IMR-90 (cell line): ENCODE results near the gene GLG1. TPM values are rescaled to one million over a fixed set of nuclear protein-coding genes. Genes with fewer than 3 reads are reported as not detected.

Source experiments
- ATAC-seq: fragments of 200-7000 bp; cut with Tn5 transposase; 2 replicates; pipeline ENCODE4 v1.9.1; 2020; ENCODE audit warnings: low read depth, mild to moderate bottlenecking, moderate library complexity
- BruUV-seq: library from RNA; stranded (reverse); fragments of 400-500 nt; replicated peaks from 2 replicates; lab custom pipeline; 2021; lab: Mats Ljungman, UMichigan
- CTCF ChIA-PET: fragments of 300-600 bp; formaldehyde crosslinking; extraction: SDS; loops from one replicate; lab custom pipeline; 2021; ENCODE audit warnings: antibody characterized with exemption; lab: Yijun Ruan, JAX
- POLR2A ChIA-PET: fragments of 300-600 bp; sonication (Branson Sonifier 250); formaldehyde crosslinking; loops from one replicate; lab custom pipeline; 2022; ENCODE audit warnings: antibody characterized with exemption; ENCODE audit not compliant: unreplicated experiment; lab: Charles Lee
- DNase-seq: peaks from one replicate; pipeline ENCODE4 v3.0.0; 2013
- H2AFZ ChIP-seq: replicated peaks from 2 replicates; pipeline ENCODE3; 2013; ENCODE audit warnings: low read length, mild to moderate bottlenecking; ENCODE audit not compliant: poor library complexity
- H2AK5ac ChIP-seq: 2 replicates; pipeline ENCODE4 v1.6.1; 2013; ENCODE audit warnings: low read depth, low read length, inconsistent platforms
- H2AK9ac ChIP-seq: replicated peaks from 2 replicates; pipeline ENCODE3; 2013; ENCODE audit warnings: mild to moderate bottlenecking, low read depth, low read length, moderate library complexity; ENCODE audit not compliant: poor library complexity
- H2BK120ac ChIP-seq: 2 replicates; pipeline ENCODE4 v1.6.1; 2013; ENCODE audit warnings: low read depth, low read length, inconsistent platforms
- H2BK15ac ChIP-seq: 3 replicates; pipeline ENCODE4 v1.6.1; 2013; ENCODE audit warnings: low read depth, low read length, inconsistent platforms
- H2BK20ac ChIP-seq: 2 replicates; pipeline ENCODE4 v1.6.1; 2013; ENCODE audit warnings: low read depth, mild to moderate bottlenecking, inconsistent platforms, low read length, moderate library complexity
- H2BK5ac ChIP-seq: 2 replicates; pipeline ENCODE4 v1.6.1; 2013; ENCODE audit warnings: mild to moderate bottlenecking, low read depth, low read length, inconsistent platforms; ENCODE audit not compliant: poor library complexity, severe bottlenecking
- H3K14ac ChIP-seq: replicated peaks from 2 replicates; pipeline ENCODE4 v1.6.1; 2013; ENCODE audit warnings: low read depth, low read length, inconsistent platforms
- H3K18ac ChIP-seq: 2 replicates; pipeline ENCODE4 v1.6.1; 2013; ENCODE audit warnings: low read depth, low read length, control low read depth
- H3K23ac ChIP-seq: 2 replicates; pipeline ENCODE4 v1.6.1; 2013; ENCODE audit warnings: low read depth, low read length, inconsistent platforms
- H3K27ac ChIP-seq: 2 replicates; pipeline ENCODE4 v1.5.1; 2013; ENCODE audit warnings: mild to moderate bottlenecking, control low read depth, low read length; ENCODE audit not compliant: insufficient read depth
- H3K27me3 ChIP-seq: 2 replicates; pipeline ENCODE4 v1.6.1; 2013; ENCODE audit warnings: low read length; ENCODE audit not compliant: control insufficient read depth, insufficient read depth
- H3K36me3 ChIP-seq: 2 replicates; pipeline ENCODE4 v1.6.1; 2013; ENCODE audit warnings: low read length, mixed read lengths; ENCODE audit not compliant: control insufficient read depth, insufficient read depth
- H3K4ac ChIP-seq: 2 replicates; pipeline ENCODE4 v1.6.1; 2013; ENCODE audit warnings: low read depth, low read length, inconsistent platforms
- H3K4me1 ChIP-seq: 2 replicates; pipeline ENCODE4 v1.6.1; 2013; ENCODE audit warnings: low read length, mixed read lengths; ENCODE audit not compliant: control insufficient read depth, insufficient read depth
- H3K4me2 ChIP-seq: 2 replicates; pipeline ENCODE4 v1.6.1; 2013; ENCODE audit warnings: low read depth, mild to moderate bottlenecking, control low read depth, low read length, moderate library complexity
- H3K4me3 ChIP-seq: 2 replicates; pipeline ENCODE4 v1.5.1; 2013; ENCODE audit warnings: low read depth, mild to moderate bottlenecking, control low read depth, low read length, moderate library complexity; ENCODE audit not compliant: insufficient read depth
- H3K56ac ChIP-seq: 2 replicates; pipeline ENCODE4 v1.6.1; 2013; ENCODE audit warnings: low read length, inconsistent platforms; ENCODE audit not compliant: insufficient read depth; ENCODE audit errors: extremely low read depth
- H3K79me1 ChIP-seq, 2 experiments: 2 replicates each; pipeline ENCODE4 v1.6.1; 2013; ENCODE audit warnings: low read length in 2 of 2, inconsistent platforms in 1 of 2, low read depth in 1 of 2
- H3K9ac ChIP-seq: 2 replicates; pipeline ENCODE4 v1.6.1; 2013; ENCODE audit warnings: low read depth, low read length, control low read depth
- H3K9me1 ChIP-seq: 2 replicates; pipeline ENCODE4 v1.6.1; 2013; ENCODE audit warnings: low read length, inconsistent platforms; ENCODE audit not compliant: insufficient read depth
- H3K9me3 ChIP-seq: 2 replicates; pipeline ENCODE4 v1.6.1; 2013; ENCODE audit warnings: low read length; ENCODE audit not compliant: control insufficient read depth, insufficient read depth
- H4K20me1 ChIP-seq: 2 replicates; pipeline ENCODE4 v1.6.1; 2013; ENCODE audit warnings: low read length, inconsistent platforms; ENCODE audit not compliant: insufficient read depth
- H4K5ac ChIP-seq: 2 replicates; pipeline ENCODE4 v1.6.1; 2013; ENCODE audit warnings: mild to moderate bottlenecking, low read depth, low read length, control low read depth
- H4K8ac ChIP-seq, 2 experiments: 2 replicates each; pipeline ENCODE4 v1.6.1; 2013; ENCODE audit warnings: low read depth in 2 of 2, low read length in 2 of 2, control low read depth in 1 of 2, inconsistent platforms in 1 of 2
- H4K91ac ChIP-seq: 2 replicates; pipeline ENCODE4 v1.6.1; 2013; ENCODE audit warnings: low read depth, low read length, inconsistent platforms; ENCODE audit not compliant: insufficient read depth
- BHLHE40 ChIP-seq: fragments of 150-350 bp; IDR thresholded peaks from 2 replicates; pipeline ENCODE4 v1.6.1; 2016; ENCODE audit warnings: mild to moderate bottlenecking, low read depth, low read length
- CEBPB ChIP-seq: IDR thresholded peaks from 2 replicates; pipeline ENCODE4 v1.6.1; 2012; ENCODE audit warnings: low read depth, low read length, improper control_type of control experiment
- CHD1 ChIP-seq: IDR thresholded peaks from 2 replicates; pipeline ENCODE4 v1.6.1; 2012; ENCODE audit warnings: low read depth, low read length, improper control_type of control experiment
- FOS ChIP-seq: fragments of 150-350 bp; IDR thresholded peaks from 2 replicates; pipeline ENCODE4 v1.6.1; 2016; ENCODE audit warnings: low read depth, low read length
- MAZ ChIP-seq: IDR thresholded peaks from 2 replicates; pipeline ENCODE4 v1.6.1; 2012; ENCODE audit warnings: low read depth, mild to moderate bottlenecking, low read length, improper control_type of control experiment, moderate library complexity, borderline replicate concordance
- NFE2L2 ChIP-seq: fragments of 150-350 bp; IDR thresholded peaks from 2 replicates; pipeline ENCODE4 v1.6.1; 2016; ENCODE audit warnings: low read depth, mild to moderate bottlenecking, low read length
- POLR2A ChIP-seq: IDR thresholded peaks from 2 replicates; pipeline ENCODE4 v1.6.1; 2012; ENCODE audit warnings: mild to moderate bottlenecking, low read depth, low read length
- RCOR1 ChIP-seq: IDR thresholded peaks from 2 replicates; pipeline ENCODE4 v1.6.1; 2012; ENCODE audit warnings: mild to moderate bottlenecking, low read length, improper control_type of control experiment; ENCODE audit not compliant: insufficient replicate concordance
- dilution Hi-C: fragments of 300-500 bp; cut with HindIII; formaldehyde crosslinking; loops from one replicate; pipeline ENCODE4 v1.14.3; 2018; ENCODE audit warnings: low sequenced_read_pairs; ENCODE audit not compliant: unreplicated experiment
- in situ Hi-C: fragments of 300-500 bp; cut with MboI; formaldehyde crosslinking; loops from 3 replicates; pipeline ENCODE4 v1.14.3; 2019; ENCODE audit warnings: low sequenced_read_pairs, inconsistent platforms, mixed read lengths
- intact Hi-C: fragments of 100-400 bp; cut with micrococcal nuclease; formaldehyde crosslinking; loops from 2 replicates; pipeline ENCODE4 v1.10.0; 2022
- polyA plus RNA-seq, 3 experiments: library from polyadenylated mRNA; depleted of rRNA; stranded (reverse); fragments of >200 nt; gene quantifications; 2 replicates each; pipeline ENCODE4 v1.2.3, GENCODE V29; 2012; ENCODE audit warnings: low replicate concordance in 1 of 3
- total RNA-seq: library from RNA; depleted of rRNA; stranded (reverse); fragments of >200 nt; gene quantifications from 2 replicates; pipeline ENCODE4 v1.2.3, GENCODE V29; 2012

The GLG1 gene
- total and polyA plus RNA-seq, 2 of the 4 experiments (the other 2 are of a cell fraction), result 91.0 to 107 TPM

- dilution Hi-C loops, result no loop called here
- no peak overlapping the region for H3K56ac ChIP-seq
- intact Hi-C loops, result no loop called here
- H3K9me1 ChIP-seq, result peaks cover 5% of the 10 kb centered on the region; the same call in 1 of the 2 replicates
- H3K36me3 ChIP-seq, result peaks cover 16% of the 10 kb centered on the region
- CTCF ChIA-PET, result no interaction called here
- H3K4ac ChIP-seq, result no peak overlapping the region
- H2BK20ac ChIP-seq, result no peak overlapping the region
- peaks cover 14 to 33% of the 10 kb centered on the region in 2 experiments for H3K79me1 ChIP-seq
- H3K4me2 ChIP-seq, result no peak overlapping the region
- no peak overlapping the region for H3K18ac ChIP-seq
- no peak overlapping the region for H2AFZ ChIP-seq
- in situ Hi-C loops, result no loop called here
- no peak overlapping the region for H3K14ac ChIP-seq
- peak; percentile 27; the same call in 1 of the 2 replicates for ATAC-seq
- no peaks in the 10 kb centered on the region for H3K9me3 ChIP-seq
- H4K20me1 ChIP-seq, result 0 out of 2 replicates have a peak, but pooled peaks cover 3% of the 10 kb centered on the region
- H2BK120ac ChIP-seq, result no peak overlapping the region
- BruUV-seq, result no TSS peak
- no peak overlapping the region for H3K9ac ChIP-seq
- H2BK15ac ChIP-seq, result no peak overlapping the region
- POLR2A ChIA-PET, result no interaction called here
- no peaks in the 10 kb centered on the region for H3K27me3 ChIP-seq
- no peak overlapping the region for H3K27ac ChIP-seq
- H2BK5ac ChIP-seq, result no peak overlapping the region
- no peak overlapping the region for H2AK5ac ChIP-seq
- DNase-seq, result no peak
- no peak overlapping the region for H3K4me3 ChIP-seq
- TF ChIP-seq FOS (no peak), POLR2A (no peak), RCOR1 (no peak), MAZ (no peak), NFE2L2 (no peak), CEBPB (no peak), CHD1 (no peak), BHLHE40 (no peak)
- H4K8ac ChIP-seq, result no peak overlapping the region
- no peak overlapping the region for H2AK9ac ChIP-seq
- no peak overlapping the region for H3K23ac ChIP-seq
- no peaks in the 10 kb centered on the region; the same call in 1 of the 2 replicates for H3K4me1 ChIP-seq
- no peak overlapping the region for H4K91ac ChIP-seq
- H4K5ac ChIP-seq, result no peak overlapping the region
Observed at GRCh38 chr16:74499114-74499513, 107.8 kb downstream of the GLG1 start.
